CD4-positive, alpha-beta T cell (primary cell): ENCODE data around the gene CEP250. TPM values are rescaled to one million over a fixed set of nuclear protein-coding genes. Genes with fewer than 3 reads are reported as not detected.

Experiments
- ATAC-seq: fragments of 200-7000 bp; cut with Tn5 transposase; one replicate; pipeline ENCODE4 v1.10.0; 2022; ENCODE audit warnings: mild to moderate bottlenecking; ENCODE audit not compliant: poor library complexity
- CTCF ChIA-PET: fragments of 350-600 bp; sonication (Branson Sonifier 250); formaldehyde crosslinking; loops from one replicate; lab custom pipeline; 2021; ENCODE audit warnings: antibody characterized with exemption, inconsistent platforms; lab: Charles Lee
- POLR2A ChIA-PET: fragments of 350-600 bp; sonication (Branson Sonifier 250); formaldehyde crosslinking; loops from one replicate; lab custom pipeline; 2021; ENCODE audit warnings: antibody characterized with exemption, inconsistent platforms; lab: Charles Lee
- DNase-seq, 14 experiments: peaks; one replicate each; pipeline ENCODE4 v3.0.0-alpha.2; 2013 to 2020; ENCODE audit warnings: mixed read lengths in 2 of 14
- H3K27ac ChIP-seq, 2 donors: one replicate each; pipeline versions ENCODE4 v1.5.1 to v1.7.0; 2013; ENCODE audit warnings: low read length in 2 of 2, low read depth in 1 of 2, mild to moderate bottlenecking in 1 of 2
- H3K27me3 ChIP-seq, 2 experiments: 1 replicate in 1 of 2; 2 replicates in 1 of 2; pipeline versions ENCODE4 v1.6.1 to v1.7.0; 2013; ENCODE audit warnings: low read length in 2 of 2, control low read depth in 1 of 2, mild to moderate bottlenecking in 1 of 2, moderate library complexity in 1 of 2; ENCODE audit not compliant: insufficient read depth in 2 of 2, control insufficient read depth in 1 of 2
- H3K36me3 ChIP-seq: one replicate; pipeline ENCODE4 v1.6.1; 2013; ENCODE audit warnings: low read length, control low read depth; ENCODE audit not compliant: insufficient read depth
- H3K4me1 ChIP-seq: one replicate; pipeline ENCODE4 v1.6.1; 2013; ENCODE audit warnings: low read length, control low read depth; ENCODE audit not compliant: insufficient read depth
- H3K4me3 ChIP-seq: one replicate; pipeline ENCODE4 v1.5.1; 2013; ENCODE audit warnings: mild to moderate bottlenecking, low read length, moderate library complexity
- H3K9me3 ChIP-seq, 2 experiments: 1 replicate in 1 of 2; 2 replicates in 1 of 2; pipeline versions ENCODE4 v1.6.1 to v1.7.0; 2013; ENCODE audit warnings: low read length in 2 of 2, mild to moderate bottlenecking in 2 of 2, control low read depth in 1 of 2, moderate library complexity in 1 of 2; ENCODE audit not compliant: control insufficient read depth in 1 of 2, insufficient read depth in 1 of 2
- H3K27ac Mint-ChIP-seq: one replicate; pipeline ENCODE4 v1.8.0; 2020; ENCODE audit warnings: mixed read lengths
- H3K27me3 Mint-ChIP-seq: one replicate; pipeline ENCODE4 v1.8.0; 2021; ENCODE audit warnings: mixed read lengths
- H3K36me3 Mint-ChIP-seq: one replicate; pipeline ENCODE4 v1.8.0; 2021; ENCODE audit warnings: low read depth, mixed read lengths
- H3K4me1 Mint-ChIP-seq: one replicate; pipeline ENCODE4 v1.8.0; 2021; ENCODE audit warnings: low read depth, mixed read lengths
- H3K4me3 Mint-ChIP-seq: one replicate; pipeline ENCODE4 v1.8.0; 2020; ENCODE audit warnings: mild to moderate bottlenecking, mixed read lengths
- H3K9me3 Mint-ChIP-seq: one replicate; pipeline ENCODE4 v1.8.0; 2020; ENCODE audit warnings: mixed read lengths
- intact Hi-C, 2 experiments: fragments of 100-400 bp; cut with DNase I in 1 of 2; cut with micrococcal nuclease in 1 of 2; formaldehyde crosslinking; loops; one replicate each; pipeline versions ENCODE4 v1.15.1 to v1.9.0; 2023 to 2025; cut with DNase I, micrococcal nuclease
- total RNA-seq, 174 experiments: library from RNA in 2 of 174; stranded (reverse) in 2 of 174; gene quantifications; one replicate each; pipeline ENCODE4 v1.2.3 and lab custom pipeline; 2021 to 2026
- TF ChIP-seq, protein P1 (sequence below): fragments of 200-600 bp; IDR thresholded peaks from one replicate; pipeline ENCODE4 v1.8.0; 2022; ENCODE audit warnings: antibody characterized with exemption, mild to moderate bottlenecking

Gene CEP250
- total RNA-seq, 2 experiments from 2014 or later: 27.6 to 33.1 TPM

DNA sequence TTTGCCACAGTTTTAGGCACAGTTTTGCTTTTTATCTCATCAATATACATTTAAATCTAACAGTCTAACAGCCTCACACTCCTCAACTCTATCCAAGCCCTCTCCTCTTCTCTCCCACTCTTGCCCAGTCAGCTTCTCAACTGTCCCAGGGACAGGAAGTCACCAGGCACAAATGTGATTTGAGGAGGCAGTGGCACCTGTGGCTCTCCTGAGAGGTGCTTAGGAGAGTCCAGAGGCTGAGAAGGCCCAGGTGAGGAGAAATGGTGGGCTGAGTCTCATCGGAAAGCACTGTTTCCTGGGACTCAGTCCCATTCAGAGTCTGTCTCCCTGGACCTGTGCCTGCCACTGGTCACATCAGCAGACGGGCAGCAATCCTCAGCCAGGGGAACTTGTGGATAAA, 22.1 kb upstream of the CEP250 start:
- H3K4me1 Mint-ChIP-seq: peaks cover 13% of the 10 kb centered on the region
- Histone ChIP-seq H3K4me3 (no peak overlapping the region), H3K27ac (no peak overlapping the region), H3K27me3 (no peaks in the 10 kb centered on the region), H3K9me3 (no peaks in the 10 kb centered on the region), H3K36me3 (no peaks in the 10 kb centered on the region), H3K4me1 (no peaks in the 10 kb centered on the region)
- ChIA-PET POLR2A (no interaction called here), CTCF (no interaction called here)
- no peaks in the 10 kb centered on the region for H3K36me3 Mint-ChIP-seq
- ATAC-seq (no peak), DNase-seq (no peak)
- intact Hi-C loops: no loop called here
- no peak overlapping the region for H3K4me3 Mint-ChIP-seq
- no peaks in the 10 kb centered on the region for H3K9me3 Mint-ChIP-seq
- H3K27ac Mint-ChIP-seq: no peak overlapping the region
- H3K27me3 Mint-ChIP-seq: no peaks in the 10 kb centered on the region
- TF ChIP-seq, protein P1, sequence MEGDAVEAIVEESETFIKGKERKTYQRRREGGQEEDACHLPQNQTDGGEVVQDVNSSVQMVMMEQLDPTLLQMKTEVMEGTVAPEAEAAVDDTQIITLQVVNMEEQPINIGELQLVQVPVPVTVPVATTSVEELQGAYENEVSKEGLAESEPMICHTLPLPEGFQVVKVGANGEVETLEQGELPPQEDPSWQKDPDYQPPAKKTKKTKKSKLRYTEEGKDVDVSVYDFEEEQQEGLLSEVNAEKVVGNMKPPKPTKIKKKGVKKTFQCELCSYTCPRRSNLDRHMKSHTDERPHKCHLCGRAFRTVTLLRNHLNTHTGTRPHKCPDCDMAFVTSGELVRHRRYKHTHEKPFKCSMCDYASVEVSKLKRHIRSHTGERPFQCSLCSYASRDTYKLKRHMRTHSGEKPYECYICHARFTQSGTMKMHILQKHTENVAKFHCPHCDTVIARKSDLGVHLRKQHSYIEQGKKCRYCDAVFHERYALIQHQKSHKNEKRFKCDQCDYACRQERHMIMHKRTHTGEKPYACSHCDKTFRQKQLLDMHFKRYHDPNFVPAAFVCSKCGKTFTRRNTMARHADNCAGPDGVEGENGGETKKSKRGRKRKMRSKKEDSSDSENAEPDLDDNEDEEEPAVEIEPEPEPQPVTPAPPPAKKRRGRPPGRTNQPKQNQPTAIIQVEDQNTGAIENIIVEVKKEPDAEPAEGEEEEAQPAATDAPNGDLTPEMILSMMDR: no peak

DNA sequence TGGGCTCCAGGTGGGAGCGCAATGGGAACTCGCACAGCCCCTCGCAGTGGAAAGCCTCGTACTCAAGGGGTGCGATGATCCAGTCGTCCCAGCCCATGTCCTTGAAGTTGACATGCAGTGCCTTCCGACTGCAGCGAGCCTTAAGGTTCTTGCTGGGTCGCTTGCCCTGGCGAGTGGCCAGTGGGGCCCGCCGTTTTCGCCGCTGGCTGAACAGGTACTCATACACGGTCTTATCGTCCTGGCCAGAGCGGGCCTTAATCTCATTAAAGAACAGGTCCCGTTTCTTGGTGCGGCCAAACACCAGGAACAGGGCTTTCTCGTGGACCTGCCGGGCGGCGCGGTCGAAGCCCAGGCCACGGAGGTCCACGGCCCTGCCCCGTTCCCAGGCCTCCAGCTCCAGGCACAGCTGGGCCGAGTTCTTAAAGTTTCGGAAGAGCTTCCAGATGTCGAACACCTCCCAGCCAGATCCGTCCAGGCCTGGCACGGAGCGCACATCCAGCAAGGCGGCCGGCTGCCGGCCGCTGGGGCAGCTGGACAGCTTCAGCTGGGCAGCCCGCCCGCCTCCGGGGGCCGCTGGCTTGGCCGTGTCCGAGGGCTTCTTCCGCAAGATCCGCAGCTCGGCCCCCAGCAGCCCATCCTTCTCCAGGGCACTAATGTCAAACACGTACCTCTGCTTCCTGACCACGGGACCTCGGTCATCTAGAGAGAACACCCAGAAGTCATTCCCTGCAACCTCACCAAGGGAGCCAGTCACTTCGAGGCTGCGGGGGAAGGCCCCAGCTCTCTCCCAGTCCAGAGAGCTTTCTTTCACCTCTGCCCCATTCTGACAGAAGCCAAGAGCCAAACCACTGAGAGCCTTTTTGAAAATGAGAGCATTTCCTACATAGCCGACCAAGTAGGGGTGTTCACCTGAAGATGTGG, 21.1 kb upstream of the CEP250 start:
- Mint-ChIP-seq H3K4me3 (no peak overlapping the region), H3K27me3 (no peaks in the 10 kb centered on the region), H3K9me3 (no peaks in the 10 kb centered on the region), H3K4me1 (peaks cover 17% of the 10 kb centered on the region), H3K36me3 (no peaks in the 10 kb centered on the region), H3K27ac (no peak overlapping the region)
- H3K4me3 ChIP-seq: no peak overlapping the region
- TF ChIP-seq, protein P1: no peak
- H3K27ac ChIP-seq: no peak overlapping the region
- intact Hi-C loops: no loop called here
- no peaks in the 10 kb centered on the region for H3K9me3 ChIP-seq
- H3K27me3 ChIP-seq: no peaks in the 10 kb centered on the region
- H3K4me1 ChIP-seq: peaks cover 7% of the 10 kb centered on the region
- ATAC-seq: no peak
- ChIA-PET POLR2A (no interaction called here), CTCF (interaction anchor here (0.6 kb wide), 1 partner anchor 94 kb away, joined by 3 read pairs; no protein-coding TSS in a partner anchor)
- no peaks in the 10 kb centered on the region for H3K36me3 ChIP-seq
- peak in 1 of 14 experiments; percentile 7 for DNase-seq

DNA sequence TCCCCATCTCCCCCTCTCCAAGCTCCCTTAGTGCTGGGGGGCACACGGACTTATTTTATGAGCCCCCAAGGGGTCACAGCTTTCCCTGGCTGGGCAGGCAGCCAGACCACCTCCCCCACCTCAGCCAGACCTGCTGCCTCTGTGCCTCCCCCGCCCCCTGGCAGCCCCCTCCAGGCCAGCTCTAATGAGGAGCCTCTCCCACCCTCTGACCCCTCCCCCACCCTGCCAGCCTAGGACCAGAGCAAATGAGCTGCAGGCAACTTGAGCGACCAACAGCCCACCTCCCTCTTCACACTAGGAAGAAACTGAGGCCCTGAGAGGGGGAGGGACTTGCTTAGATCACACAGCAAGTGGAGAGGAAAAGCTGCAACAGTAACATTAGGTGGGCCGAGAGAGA, 19.2 kb upstream of the CEP250 start:
- intact Hi-C loops: no loop called here
- POLR2A ChIA-PET: no interaction called here
- peaks cover 9% of the 10 kb centered on the region for H3K27me3 Mint-ChIP-seq

More for the DNA sequence above, 19.2 kb upstream of the CEP250 start:
- TF ChIP-seq, protein P1: no peak
- Histone ChIP-seq H3K27ac (no peak overlapping the region), H3K9me3 (no peaks in the 10 kb centered on the region), H3K36me3 (no peaks in the 10 kb centered on the region), H3K4me1 (peaks cover 8% of the 10 kb centered on the region), H3K4me3 (no peak overlapping the region), H3K27me3 (peaks cover 0 to 3% of the 10 kb centered on the region in 2 experiments)
- H3K4me1 Mint-ChIP-seq: peaks cover 17% of the 10 kb centered on the region
- no peak for DNase-seq
- no peak overlapping the region for H3K27ac Mint-ChIP-seq
- no peak for ATAC-seq
- no peaks in the 10 kb centered on the region for H3K36me3 Mint-ChIP-seq
- CTCF ChIA-PET: no interaction called here
- no peaks in the 10 kb centered on the region for H3K9me3 Mint-ChIP-seq
- H3K4me3 Mint-ChIP-seq: no peak overlapping the region
